NCI-H82 (cell line): ENCODE measurements around the gene PDGFB.

Experiments used
- DNase-seq: peaks from one replicate; lab custom pipeline; 2025; lab: John Stamatoyannopoulos, UW

Gene PDGFB

DNA sequence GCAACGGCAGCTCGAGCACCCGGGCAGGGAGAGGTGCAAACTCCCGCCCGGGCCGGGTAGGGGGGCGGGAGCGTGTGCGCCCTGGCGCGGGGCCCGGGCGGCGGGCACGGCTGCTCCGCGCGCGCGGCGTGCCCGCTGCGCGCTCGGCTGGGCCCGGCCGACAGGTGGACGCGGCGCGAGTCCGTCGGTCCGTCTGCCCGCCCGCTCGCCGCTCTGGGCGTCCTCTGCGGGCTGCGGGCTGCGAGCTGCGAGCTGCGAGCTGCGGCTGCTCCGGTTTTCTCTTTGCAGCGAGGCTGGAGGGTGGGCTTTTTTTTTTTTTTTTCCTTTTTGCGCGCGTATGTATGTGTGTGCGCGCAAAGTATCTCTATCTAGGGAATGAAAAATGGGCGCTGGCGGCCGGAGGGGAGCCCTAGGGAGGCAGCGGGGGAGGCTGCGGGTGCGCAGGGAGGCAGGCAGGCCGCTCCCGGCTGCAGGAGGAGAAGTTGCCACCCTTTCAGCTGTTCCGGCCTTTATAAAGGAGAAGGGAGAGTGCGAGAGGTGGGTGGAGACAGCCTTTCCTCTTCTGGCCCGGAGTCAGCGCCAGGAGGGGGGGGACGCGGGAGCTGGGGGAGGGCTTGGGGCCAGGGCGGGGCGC lies at the start of gene PDGFB:
Gene PDGFB (minus strand): TSS at position 487 of the 634 bp plus-strand sequence. CDS start 1,019 bp downstream, outside the sequence.
- no peak for DNase-seq

- DNase-seq: no peak
These were observed 49.1 kb upstream of the PDGFB start for GRCh38 chr22:39293766-39294368.

DNA sequence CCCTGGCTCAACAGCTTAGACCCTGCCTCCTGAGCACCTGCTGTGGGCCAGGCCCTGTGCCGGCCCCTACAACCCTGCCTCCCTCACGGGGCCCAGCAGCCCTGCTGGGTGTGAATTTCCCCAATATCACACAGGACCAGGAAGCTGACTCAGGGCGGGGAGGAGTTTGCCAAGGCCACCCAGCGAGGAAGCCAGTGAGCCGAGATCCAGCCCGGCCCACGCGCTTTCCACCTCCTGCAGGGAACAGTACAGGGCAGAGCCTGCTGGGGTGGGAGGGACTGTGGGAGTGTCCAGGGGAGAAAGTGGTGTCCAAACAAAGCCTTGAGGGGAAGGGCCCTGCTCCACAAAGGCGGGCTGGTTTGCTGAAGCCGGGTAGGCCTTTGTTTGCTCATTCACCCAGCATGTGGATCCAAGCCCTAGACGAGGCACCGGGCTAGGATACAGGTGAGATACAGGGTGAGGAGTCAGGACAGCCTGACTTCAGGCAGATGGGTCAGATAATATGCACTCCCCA lies 47.8 kb upstream of the PDGFB start:
- DNase-seq: no peak

GRCh38 chr22:39292031-39292462 lies 47.3 kb upstream of the PDGFB start:
- no peak for DNase-seq

GRCh38 chr22:39291523-39291922 lies 46.7 kb upstream of the PDGFB start:
- no peak for DNase-seq

GRCh38 chr22:39290724-39291161 lies 46.0 kb upstream of the PDGFB start:
- DNase-seq: no peak

DNA sequence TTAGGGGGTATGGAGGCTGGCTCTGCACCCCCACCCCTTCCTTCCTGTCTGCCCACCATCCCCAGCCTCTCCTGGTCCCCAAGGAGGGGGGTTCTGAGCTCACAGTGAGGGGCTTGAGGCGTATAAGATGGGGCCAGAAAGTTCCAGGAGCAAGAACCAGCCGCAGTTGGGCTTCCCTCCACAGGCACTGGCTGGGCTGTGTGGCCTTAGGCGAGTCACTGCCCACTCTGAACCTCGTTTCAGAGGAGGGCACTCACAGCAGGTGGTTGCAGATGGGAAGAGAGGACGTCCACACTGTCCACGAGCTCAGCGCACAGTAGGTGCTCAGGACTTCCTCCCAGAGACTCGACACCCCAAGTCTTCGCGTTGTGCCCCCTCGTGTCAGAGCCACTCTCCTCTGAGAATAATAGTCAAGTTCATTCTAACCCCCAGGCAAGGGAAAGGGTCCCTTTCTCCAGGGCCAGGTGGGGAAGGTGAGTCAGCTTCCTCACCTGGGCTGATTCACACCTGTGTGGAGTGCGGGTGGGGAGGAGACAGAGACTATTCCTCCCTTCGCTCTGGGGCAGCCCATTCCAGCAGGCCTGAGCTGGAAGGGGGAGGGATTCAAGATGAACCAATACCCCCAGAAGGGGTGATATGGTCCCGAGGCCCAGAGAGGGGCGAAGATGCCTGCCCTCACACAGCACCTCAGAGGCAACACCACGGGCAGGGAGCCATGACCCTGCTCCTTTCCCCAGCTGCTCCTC lies 45.4 kb upstream of the PDGFB start:
- no peak for DNase-seq

DNA sequence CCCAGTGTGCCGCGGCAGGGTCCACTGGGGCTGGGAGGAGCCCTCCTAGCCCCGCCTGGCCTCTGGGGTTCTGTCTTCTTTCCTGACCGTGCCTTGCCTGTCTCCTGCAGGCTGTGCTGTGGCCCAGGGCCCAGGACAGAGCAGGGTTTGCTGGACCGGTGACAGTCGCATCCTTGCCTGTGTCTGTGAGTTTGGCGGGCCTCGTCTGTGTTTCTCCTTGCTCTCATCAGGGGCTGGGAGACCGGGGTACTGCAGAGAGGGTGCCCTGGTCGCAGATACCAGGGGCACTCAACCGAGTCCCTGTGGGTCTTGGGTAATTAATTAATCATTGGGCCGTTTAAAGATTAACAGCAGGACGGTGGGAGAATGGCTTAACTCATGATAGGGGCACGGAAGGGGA lies 44.8 kb upstream of the PDGFB start:
- DNase-seq: peak; percentile 16

DNA sequence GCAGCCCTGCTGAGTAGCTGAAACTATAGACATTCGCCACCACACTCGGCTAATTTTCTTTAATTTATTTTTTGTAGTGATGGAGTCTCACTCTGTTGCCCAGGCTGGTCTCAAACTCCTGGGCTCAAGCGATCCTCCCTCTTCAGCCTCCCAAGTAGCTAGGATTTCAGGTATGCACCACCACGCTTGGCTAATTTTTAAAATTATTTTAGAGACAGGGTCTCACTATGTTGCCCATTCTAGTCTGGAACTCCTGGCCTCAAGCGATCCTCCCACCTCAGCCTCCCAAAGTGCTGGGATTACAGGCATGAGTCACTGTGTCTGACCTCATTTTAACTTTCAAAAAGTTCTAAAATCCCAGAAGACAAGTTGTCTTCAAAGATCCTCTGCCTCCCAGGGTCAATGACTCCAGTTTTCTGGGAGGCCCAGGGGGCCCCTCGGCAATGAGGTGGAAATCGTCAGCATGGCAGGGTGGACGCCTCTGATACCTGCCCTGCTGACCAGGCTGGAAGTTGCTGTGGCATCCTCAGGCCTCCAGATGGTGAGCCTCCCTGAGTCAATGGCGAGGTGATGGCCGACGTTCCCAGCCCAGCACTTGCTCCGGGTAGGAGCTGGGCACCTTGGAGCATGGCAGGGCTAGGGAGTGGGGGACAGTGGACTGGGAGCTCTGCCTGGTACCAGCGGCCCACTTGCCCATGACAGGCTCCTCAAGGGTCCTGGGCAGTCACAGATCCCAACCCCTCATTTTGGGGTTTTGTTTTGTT lies 43.5 kb upstream of the PDGFB start:
- DNase-seq: no peak

DNA sequence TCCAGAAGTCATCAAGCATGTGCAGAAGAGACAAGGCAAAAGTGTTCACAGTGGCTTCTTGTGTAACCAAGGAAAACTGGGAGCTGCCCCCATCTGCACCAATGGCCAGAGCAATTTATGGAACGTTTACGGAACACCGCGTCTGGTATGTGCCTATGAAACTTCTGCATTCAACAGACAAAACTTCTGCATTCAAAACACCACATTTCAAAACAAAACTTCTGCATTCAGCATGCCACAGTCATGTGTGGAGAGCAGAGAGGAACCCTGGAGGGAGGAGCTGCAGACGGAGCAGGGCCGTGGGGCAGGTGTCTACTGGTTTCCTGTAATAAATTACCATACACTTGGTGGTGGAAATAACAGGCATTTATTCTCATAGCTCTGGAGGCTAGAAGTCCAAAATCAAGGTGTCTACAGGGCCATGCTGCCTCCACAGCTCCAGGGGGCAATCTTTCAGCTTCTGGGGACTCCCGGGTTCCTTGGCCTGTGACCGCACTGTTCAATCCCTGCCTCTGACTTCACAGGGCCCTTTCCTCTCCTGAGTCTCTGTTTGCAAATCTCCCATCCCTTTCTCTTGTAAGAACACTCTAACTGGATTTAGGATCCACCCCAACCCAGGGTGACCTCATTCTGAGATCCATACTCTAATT lies 42.4 kb upstream of the PDGFB start:
- DNase-seq: peak; percentile 46

DNA sequence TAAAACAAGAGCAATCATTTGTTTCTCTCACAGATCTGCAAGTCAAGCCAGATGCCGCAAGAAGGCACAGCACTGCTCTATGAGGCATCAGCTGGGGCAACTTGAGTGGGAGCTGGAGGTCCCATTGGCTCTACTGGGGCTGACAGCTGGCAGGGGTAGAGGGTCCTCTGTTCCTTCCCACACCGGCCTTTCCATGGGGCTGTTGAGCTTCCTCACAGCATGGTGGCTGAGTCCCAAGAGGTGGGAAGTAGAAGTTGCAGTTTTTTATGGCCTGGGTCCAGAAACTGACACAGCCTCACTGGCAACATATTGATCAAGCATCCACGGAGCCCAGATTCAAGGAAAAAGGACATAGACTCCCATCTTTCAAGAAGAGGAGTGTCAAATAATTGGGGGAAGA lies 40.2 kb upstream of the PDGFB start:
- DNase-seq: no peak

- DNase-seq: no peak
These were observed 39.6 kb upstream of the PDGFB start for GRCh38 chr22:39284142-39284980.

- no peak for DNase-seq
These were observed 38.8 kb upstream of the PDGFB start for GRCh38 chr22:39283322-39284141.

- no peak for DNase-seq
These were observed 38.0 kb upstream of the PDGFB start for GRCh38 chr22:39282645-39283321.

- no peak for DNase-seq
These were observed 36.3 kb upstream of the PDGFB start for GRCh38 chr22:39281126-39281525.

DNA sequence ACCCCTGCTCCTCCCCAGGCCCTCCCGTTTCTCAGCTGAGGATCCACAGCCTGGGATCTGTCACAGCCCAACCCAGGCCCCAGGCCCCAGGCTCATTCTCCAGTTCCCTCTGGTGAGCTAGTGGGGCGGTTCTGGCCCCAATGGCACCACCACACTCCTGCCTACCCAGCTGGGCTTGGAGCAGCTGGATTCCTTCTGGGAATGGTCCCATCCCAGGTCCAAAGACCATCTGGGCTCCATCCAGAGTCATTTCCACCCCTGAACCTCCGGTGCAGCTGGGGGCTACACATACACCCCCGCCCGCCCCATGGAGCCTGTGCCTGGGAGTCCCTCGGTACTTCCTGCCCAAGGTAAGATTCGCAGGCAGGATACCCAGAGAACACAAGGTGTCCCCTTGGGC lies 35.5 kb upstream of the PDGFB start:
- DNase-seq: no peak

DNA sequence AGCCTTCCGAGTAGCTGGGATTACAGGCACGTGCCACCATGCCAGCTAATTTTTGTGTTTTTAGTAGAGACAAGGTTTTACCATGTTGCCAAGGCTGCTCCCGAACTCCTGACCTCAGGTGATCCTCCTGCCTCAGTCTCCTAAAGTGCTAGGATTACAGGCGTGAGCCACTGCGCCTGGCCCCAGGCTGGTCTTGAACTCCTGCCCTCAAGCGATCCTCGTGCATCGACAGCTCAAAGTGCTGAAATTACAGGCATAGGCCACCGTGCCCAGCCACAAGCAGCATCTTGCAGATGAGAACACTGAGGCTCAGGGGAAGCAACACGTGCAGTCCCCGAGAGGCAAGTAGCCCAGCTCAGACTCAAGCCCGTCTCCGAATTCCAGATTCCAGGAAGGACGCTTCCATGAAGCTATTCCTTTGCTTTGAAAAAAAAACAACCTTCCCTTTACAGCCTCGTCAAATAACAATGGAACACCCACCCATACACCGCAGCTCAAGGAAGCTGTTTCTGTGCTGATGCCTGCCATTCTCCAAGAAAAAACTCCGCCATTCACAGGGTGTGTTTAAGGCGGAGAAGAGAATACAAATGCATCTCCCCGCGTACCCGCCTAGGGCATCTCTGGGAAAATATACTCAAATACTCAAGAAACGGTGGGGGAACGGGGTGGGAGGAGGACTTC lies 34.5 kb upstream of the PDGFB start:
- DNase-seq: no peak

DNA sequence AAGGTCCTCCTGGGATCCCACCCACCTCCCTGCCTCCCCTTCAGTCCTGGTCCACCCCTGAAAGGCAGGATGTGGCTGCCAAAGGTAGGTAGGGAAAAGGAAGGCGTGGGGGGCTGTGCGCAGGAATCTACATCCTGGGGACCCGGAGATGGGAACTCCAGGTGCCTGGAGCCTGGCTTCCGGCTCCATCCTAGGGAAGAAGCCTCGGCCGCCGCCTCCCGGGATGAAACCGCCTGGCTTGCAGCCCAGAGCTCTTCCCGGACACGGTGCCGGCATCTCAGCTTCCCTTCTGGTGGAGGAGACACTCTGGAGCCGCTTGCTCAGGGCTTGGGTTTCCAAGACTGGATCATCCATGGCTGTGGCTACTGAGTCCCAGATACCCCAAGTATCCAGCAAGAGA lies 33.3 kb upstream of the PDGFB start:
- DNase-seq: peak; percentile 15

- no peak for DNase-seq
These were observed 32.4 kb upstream of the PDGFB start for GRCh38 chr22:39277142-39277607.
